ENCODE data around the gene ACOT9.

GRCh38 chrX:23773601-23774175, 30.6 kb upstream of the ACOT9 start:
- TF ChIP-seq CTCF (IDR thresholded peaks at IDR 0.05) (no peak), POLR2A (IDR thresholded peaks at IDR 0.05) (no peak)

Data from lower leg skin (tissue), 3 donors.